Stimulated activated CD8-positive, alpha-beta memory T cell treated with anti-CD3 and anti-CD28 coated beads, Interleukin-2, amount 100 ng/mL, for 48 hours (primary cell): Measurements from ENCODE around the gene ARID3B.

Source experiments
- DNase-seq, 2 donors: peaks; one replicate each; pipeline ENCODE4 v3.0.0-alpha.2; 2020; ENCODE audit warnings: low read depth in 2 of 2

ARID3B gene

GRCh38 chr15:74603789-74604705 is 63.0 kb downstream of the ARID3B start:
- no peak for DNase-seq

GRCh38 chr15:74604983-74605794 is 64.2 kb downstream of the ARID3B start:
- DNase-seq: no peak

GRCh38 chr15:74605795-74606150 is 64.8 kb downstream of the ARID3B start:
- no peak for DNase-seq

- no peak for DNase-seq
Observed at GRCh38 chr15:74608786-74609185, 67.8 kb downstream of the ARID3B start.

GRCh38 chr15:74609938-74610301 is 68.9 kb downstream of the ARID3B start:
- DNase-seq: no peak

GRCh38 chr15:74610302-74610951 is 69.4 kb downstream of the ARID3B start:
- DNase-seq: no peak

GRCh38 chr15:74611341-74611740 is 70.3 kb downstream of the ARID3B start:
- DNase-seq: no peak

- DNase-seq: no peak
Observed at GRCh38 chr15:74611834-74612233, 70.8 kb downstream of the ARID3B start.

GRCh38 chr15:74612677-74613076 is 71.7 kb downstream of the ARID3B start:
- no peak for DNase-seq

GRCh38 chr15:74613089-74613952 is 72.3 kb downstream of the ARID3B start:
- DNase-seq: no peak

- no peak for DNase-seq
Observed at GRCh38 chr15:74613953-74614743, 73.1 kb downstream of the ARID3B start.

- DNase-seq: peak; percentile 80 to 84
Observed at GRCh38 chr15:74614744-74615507, 73.9 kb downstream of the ARID3B start.

- DNase-seq: peak; percentile 95 to 98
Observed at GRCh38 chr15:74615508-74616365, 74.7 kb downstream of the ARID3B start, which contains the start of gene CLK3. Gene CLK3 (plus strand): TSS chr15:74615836. CDS start chr15:74619197, 3,361 bp downstream.

GRCh38 chr15:74616366-74616939 is 75.4 kb downstream of the ARID3B start:
- DNase-seq: peak; percentile 39 to 42

GRCh38 chr15:74616996-74617395 is 76.0 kb downstream of the ARID3B start:
- no peak for DNase-seq

- no peak for DNase-seq
Observed at GRCh38 chr15:74618841-74619596, 78.0 kb downstream of the ARID3B start.

GRCh38 chr15:74619916-74620635 is 79.1 kb downstream of the ARID3B start:
- DNase-seq: no peak
